GM18526 (cell line): ENCODE results near the gene BEST1.

Experiments
- POLR2A ChIP-seq: IDR thresholded peaks from 3 replicates; pipeline ENCODE4 v1.6.1; 2011; ENCODE audit not compliant: insufficient read length; ENCODE audit errors: extremely low read depth

BEST1 gene

GRCh38 chr11:61950035-61950547 is at the start of gene BEST1:
Gene BEST1 (plus strand): TSS chr11:61950351. CDS start chr11:61951807, 1,456 bp downstream.
- TF ChIP-seq POLR2A: no peak

- no peak for TF ChIP-seq POLR2A
Measured at GRCh38 chr11:61901397-61901796, 48.8 kb upstream of the BEST1 start.

- TF ChIP-seq POLR2A: no peak
Measured at GRCh38 chr11:61902313-61902712, 47.8 kb upstream of the BEST1 start.

GRCh38 chr11:61903845-61904244 is 46.3 kb upstream of the BEST1 start:
- no peak for TF ChIP-seq POLR2A

- TF ChIP-seq POLR2A: no peak
Measured at GRCh38 chr11:61904539-61905048, 45.6 kb upstream of the BEST1 start.

GRCh38 chr11:61905067-61905696 is 45.0 kb upstream of the BEST1 start:
- no peak for TF ChIP-seq POLR2A

GRCh38 chr11:61905801-61906521 is 44.2 kb upstream of the BEST1 start:
- TF ChIP-seq POLR2A: no peak

- TF ChIP-seq POLR2A: no peak
Measured at GRCh38 chr11:61906522-61906909, 43.6 kb upstream of the BEST1 start.

- no peak for TF ChIP-seq POLR2A
Measured at GRCh38 chr11:61907282-61907681, 42.9 kb upstream of the BEST1 start.

GRCh38 chr11:61907871-61908729 is 42.1 kb upstream of the BEST1 start:
- TF ChIP-seq POLR2A: no peak

- TF ChIP-seq POLR2A: no peak
Measured at GRCh38 chr11:61908730-61909316, 41.3 kb upstream of the BEST1 start.

GRCh38 chr11:61910187-61911127 is 39.7 kb upstream of the BEST1 start:
- no peak for TF ChIP-seq POLR2A

GRCh38 chr11:61911128-61911700 is 38.9 kb upstream of the BEST1 start:
- no peak for TF ChIP-seq POLR2A
